SW 1271 (cell line): ENCODE data around the gene TMEM270.

Experiments
- DNase-seq, 2 experiments: peaks; one replicate each; lab custom pipeline; 2025; lab: John Stamatoyannopoulos, UW

TMEM270 gene

DNA sequence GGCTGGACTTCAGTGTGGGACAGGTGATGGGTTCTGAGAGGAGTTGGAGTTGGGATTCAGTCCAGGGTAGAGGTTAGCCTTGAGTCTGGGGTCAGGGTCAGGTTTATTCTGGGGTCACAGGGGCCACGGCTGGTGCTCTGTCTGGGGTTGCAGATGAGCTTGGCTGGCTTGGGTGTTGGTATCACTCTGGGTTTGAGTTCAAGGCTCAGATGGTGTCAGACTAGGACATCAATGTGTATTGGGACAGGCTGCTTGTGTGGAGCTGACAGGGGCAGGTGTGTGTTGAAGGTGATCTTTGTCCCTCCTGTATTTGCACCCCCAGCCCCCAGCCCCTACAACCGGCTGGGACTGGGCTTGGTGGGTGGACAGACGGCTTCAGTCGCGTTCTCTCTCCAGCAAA, 26.8 kb downstream of the TMEM270 start:
- no peak for DNase-seq

DNA sequence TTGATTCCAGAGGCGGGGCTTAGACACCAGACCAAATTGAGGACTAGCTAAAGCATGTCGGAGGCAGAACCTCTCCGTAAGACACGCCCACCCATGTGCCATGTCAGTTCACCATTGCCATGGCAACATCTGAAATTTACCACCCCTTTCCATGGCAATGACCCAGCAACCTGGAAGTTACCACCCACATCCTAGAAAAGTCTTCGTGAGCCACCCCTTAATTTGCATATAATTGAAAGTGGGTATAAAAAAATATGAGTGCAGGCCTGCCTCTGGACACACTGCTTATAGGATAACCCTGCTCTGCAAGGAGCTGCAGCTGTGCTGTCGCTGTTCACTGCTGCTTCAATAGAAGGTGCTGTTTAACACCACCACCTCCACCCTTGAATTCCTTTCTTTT, 28.0 kb downstream of the TMEM270 start:
- no peak for DNase-seq

DNA sequence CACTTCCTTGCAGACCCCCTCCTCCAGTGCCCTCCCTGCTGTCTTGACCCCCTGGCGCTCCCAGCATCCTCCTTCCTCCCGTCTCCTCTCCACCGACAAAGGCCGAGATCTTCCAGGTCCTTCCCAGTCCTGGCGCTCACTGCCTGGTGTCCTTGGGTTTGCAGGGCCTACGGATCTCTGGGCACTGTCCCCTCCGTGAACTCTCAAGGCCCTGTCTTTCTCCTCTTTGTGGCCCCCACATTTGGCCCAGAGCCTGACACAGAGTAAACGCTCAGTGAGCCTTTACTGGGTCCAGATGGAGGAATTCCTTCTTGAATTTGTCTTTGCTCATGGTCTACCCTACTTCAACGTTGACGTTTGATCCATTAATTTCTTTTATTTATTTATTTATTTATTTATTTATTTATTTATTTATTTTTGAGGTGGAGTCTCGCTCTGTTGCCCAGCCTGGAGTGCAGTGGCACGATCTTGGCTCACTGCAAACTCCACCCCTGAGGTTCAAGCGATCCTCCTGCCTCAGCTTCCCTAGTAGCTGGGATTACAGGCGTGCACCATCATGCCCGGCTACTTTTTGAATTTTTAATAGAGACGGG, 29.7 kb downstream of the TMEM270 start:
- no peak for DNase-seq

DNA sequence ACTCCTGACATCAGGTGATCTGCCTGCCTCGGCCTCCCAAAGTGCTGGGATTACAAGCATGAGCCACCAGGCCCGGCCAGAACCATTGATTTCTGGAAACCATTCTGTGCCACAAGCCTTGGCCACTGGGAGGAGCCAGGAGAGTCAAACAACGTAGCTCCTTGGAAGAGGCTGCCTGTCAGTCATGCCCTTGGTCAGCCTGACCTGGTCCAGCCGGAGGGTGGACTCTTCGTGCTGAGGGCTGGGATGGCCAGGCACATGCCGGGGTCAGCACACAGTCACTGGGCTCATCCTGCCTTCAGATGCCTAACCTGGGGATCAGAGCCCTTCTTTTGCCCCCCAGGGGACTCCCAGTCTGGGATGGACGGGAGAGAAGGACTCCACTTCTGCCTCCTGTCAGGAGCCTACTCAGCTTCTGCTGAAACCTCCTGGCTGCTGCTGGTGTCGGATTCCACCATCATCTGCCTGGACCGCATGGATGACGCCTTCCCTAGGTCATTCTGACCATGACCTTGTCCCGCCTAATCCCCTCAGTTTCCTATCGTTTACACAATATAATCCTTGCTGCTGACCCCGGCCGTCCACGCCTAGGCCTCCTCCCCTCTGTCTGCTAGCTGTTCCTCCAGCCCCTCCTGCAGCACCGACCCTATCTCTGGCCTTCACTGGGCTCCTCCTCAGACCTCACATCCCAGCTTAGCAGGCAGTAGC, 30.4 kb downstream of the TMEM270 start:
- DNase-seq, result peak in 1 of 2 experiments; percentile 11

DNA sequence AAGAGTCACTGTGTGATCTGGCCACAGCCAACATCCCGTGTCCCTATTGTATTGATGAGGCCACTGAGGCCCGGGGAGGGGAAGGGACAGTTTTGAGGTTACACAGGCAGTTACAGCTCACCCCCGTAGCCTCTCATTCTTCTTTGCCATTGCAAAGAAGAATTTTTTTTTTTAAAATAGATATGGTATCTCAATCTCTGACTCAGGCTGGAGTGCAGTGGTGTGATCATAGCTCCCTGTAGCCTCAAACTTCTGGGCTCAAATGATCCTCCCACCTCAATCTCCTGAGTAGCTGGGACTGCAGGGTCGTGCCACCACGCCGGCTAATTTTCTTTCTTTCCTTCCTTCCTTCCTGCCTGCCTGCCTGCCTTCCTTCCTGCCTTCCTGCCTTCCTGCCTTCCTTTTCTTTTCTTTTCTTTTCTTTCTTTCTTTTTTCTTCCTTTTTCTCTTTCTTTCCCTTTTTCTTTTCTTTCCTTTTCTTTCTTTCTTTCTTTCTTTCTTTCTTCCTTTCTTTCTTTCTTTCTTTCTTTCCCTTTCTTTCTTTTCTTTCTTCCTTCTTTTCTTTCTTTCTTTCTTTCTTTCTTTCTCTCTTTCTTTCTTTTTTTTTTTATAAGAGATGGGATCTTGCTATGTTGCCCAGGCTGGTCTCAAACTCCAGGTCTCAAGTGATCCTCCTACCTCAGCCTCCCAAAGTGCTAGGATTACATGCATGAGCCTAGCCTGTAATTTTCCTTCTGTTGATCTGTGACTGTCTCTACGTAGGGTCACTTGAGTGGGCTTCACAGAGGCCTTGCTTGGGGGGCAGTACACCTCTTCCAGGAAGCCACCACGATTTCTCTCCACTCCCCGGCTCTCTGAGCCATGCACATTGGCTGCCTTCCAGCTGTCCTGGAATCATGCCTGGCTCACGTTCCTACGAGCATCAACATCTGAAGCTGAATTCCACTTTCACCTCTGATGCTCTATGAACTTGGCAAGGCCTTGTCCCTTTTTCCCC, 31.3 kb downstream of the TMEM270 start:
- DNase-seq, result no peak

DNA sequence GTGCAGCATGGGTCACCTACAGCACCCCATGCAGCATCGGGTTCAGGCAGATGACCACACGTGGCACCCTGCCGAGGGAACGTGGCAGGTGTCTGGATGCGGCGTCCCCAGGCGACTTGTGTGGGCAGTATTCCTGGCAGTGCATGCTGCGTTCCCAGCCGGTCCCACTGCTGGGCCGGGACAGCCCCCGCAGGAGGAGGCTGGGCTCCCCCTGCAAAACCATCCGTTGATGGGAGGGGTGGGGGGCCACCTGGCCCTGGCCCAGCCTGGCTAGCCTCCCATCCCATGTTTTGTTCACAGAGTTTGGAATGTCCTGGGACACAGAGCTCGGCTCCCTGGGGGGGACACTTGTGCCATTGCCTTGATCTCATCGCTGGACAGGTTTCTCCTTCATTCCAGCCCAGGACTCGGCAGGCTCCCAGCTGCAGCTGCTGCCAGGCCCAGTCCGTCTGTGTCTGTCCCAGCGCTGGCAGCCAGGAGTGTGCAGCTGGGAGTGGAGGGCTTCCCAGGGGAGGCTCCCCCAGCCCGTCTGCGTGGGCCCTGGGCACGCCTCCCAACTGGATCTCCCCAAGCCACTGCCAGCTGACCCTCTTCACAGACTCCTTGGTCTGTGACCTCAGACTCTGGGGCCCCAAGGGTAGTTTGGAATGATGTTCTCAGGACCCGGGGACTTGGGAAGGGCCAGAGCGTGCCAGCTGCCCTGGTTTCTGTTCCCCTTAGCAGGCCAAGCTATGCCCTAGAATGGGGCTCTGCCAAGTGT, 32.6 kb downstream of the TMEM270 start:
- DNase-seq, result no peak

DNA sequence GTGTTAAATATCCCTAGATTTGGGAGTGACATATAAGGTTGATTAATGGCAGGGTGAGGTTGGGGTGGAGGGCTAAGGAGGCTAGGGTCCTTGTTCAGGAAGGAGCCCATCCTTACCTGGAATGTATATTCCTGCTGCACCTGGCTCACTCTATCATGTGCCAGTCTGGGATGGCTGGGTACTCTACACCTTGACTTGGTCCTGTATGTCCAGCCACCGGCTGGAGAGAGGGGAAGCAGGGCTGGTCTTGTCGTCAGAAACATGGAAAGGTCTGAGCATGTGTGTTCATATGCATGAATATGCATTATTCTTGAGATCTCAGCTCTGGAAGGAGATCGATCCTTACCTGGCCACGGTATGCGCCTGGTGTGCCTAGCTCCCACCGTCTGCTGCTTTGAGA, 33.2 kb downstream of the TMEM270 start:
- DNase-seq, result no peak

DNA sequence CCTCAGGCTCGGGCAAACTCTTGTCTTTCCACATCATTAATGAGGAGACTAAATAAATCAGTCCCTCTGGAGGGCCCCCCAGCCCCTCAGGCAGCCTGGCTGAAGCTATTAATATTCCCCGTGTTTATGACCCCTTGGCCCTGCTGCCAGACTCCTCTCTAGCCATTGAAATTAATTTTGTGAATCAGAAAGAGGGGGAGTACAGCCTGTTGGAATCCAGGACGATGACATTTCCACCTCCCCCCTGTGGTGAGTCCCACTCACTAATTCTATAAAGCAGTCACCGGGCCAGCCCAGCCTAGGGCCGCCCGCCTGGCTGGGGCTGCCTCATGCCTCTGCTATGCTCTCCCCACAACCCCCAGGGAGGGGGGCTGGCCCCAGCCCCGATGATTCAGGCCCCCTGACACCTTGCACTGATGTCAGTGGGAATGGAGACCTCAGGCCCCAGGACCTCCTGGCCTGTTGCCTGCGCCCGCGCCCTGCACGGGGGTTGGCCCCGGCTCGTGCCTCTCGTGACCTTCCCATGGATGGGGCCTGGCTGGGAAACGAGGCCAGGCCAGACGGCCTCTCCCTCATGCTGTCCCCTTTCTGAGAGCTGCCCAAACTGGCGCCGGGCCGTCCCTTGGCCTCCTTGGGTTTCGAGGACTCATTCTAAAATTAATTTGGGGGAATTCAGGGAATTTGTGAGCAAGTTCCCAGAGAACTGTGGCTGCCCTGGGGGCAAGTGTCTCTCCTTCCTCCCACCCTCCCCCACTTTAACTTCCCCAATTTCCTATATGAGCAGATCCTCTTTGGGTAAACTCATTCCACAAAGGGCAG, 34.0 kb downstream of the TMEM270 start:
- DNase-seq, result no peak

DNA sequence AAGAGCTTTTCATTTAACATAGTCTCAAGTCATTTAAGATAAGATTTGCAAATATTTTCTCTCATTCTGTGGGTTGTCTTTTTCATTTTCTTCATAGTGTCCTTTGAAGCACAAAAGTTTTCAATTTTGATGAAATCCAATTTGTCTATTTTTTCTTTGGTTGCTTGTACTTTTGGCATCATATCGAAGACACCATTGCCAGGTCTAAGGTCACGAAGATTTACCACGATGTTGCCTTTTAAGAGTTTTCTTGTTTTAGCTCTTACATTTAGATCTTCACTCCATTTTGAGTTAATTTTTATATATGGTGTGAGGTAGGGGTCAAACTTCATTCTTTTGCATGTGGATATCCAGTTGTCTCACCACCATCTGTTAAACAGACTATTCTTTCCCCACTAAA, 34.7 kb downstream of the TMEM270 start:
- DNase-seq, result no peak

DNA sequence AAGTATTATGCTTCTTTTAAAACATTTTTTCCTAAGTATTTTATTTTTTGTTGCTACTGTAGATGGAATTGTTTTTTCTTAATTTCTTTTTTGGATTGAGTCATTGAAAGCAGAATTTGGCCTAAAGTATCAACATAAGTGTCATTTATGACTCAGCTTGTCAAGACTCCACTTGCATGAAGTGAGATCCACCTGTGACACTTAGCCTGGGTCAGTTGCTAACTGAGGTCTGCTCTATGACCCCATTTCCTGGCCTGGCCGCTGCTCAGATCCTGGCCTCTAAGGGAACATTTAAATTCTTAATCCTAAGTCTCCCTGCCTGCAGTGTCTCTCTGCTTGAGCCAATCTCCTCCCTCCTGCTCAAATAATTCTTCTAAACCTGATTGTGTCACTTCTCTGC, 35.5 kb downstream of the TMEM270 start:
- no peak for DNase-seq

DNA sequence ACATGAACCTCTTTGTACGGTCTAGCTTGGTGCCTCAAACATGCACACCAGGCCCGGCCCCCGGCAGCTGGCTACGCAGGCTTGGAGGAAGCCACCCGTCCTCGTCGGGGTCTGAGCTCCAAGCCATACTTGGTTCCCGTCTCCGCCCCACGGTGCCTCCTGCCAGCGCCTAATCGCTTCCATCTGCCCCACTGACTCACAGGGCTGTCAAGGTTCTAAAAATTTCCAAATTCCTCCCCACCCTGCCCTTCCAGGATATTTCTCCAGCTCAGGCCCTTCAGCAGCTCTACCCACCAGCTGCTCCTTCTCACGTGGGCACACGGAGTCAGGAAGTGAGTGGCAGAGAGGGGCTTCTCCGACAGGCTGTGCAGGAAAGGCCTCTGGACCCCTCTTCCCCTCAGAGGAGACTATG, 38.8 kb downstream of the TMEM270 start:
- DNase-seq, result no peak

DNA sequence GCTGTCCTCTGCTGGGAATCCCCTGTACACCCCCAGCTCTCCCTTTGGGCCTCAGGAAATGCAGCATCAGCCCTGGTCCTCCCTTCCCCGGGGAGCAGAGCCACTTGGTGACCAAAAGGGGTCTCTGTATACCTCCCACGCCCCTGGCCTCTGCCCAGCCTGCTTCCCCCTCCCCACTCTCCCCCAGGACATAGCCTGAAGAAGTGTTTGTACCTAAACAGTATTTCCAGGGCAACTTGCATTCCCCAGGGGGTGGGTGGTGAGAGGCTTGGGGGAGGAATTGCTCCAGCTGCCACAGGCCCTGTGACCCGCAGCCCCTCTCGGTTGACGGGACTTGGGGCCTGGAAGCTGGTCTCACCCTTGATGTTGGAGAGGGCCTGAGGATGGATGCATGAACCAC, 39.3 kb downstream of the TMEM270 start:
- DNase-seq, result no peak

DNA sequence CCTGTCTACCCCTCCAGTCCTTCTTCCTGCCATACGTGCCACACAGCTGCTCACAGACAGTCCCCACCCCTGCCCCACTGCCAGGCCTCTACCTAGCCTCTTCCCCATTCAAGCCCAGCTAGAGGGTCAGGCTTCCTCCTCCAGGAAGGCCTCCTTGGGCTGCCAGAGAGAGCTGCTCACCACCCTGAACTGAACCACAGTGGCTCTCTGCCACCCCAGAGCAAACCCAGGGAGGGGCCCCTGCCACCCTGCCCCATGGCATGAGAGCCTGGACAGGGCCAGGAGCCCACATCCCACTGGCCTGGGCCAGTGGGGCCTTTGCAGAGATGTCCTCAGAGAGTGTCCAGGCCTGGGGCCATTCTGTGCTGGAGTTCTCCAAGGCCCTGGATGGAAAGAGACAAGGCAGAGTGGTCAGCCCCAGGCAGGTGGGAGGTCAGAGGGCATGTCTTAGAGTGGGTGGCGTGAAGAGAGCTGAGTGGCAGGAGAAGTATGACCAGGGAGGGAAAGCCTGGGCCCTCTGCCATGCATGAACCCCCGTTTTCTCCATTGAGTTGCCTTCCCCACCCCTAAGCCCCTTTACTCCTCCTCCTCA, 40.4 kb downstream of the TMEM270 start:
- no peak for DNase-seq

DNA sequence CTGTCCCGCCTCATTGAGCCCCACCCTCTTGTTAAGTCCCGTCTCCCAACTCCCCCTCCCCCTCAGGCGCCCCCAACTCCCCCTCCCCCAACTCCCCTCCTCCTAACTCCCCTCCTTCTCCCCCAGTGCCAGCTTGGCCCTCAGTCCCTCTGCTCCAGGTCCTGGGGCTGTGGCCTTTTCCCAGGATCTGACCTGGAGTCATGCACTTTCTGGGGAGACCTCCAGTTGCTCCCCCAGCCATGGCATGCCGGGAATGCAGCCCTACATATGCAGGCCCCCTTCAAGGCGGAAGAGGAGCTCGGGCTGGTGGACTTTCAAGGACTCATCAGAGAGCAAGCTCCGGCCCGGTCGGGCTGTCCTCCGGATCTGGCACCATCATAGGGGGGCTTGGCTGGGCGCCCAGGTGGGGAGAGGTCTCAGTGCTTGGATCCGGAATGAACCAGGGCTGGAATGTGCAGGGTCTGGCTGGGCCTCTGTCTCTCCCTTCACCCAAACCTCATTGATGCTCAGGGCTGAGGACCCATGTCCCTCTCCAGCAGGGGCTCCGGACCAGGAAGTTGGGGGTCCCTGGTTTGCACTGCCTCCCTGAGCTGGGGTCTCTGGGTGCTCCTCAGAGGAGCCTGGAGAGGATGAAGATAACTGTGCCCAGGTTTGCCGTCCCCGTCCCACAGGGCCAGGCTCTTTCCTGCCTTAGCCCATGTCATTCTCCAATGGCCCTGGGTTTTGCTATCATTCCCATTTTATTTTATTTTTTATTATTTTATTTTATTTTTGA, 41.1 kb downstream of the TMEM270 start:
- no peak for DNase-seq

DNA sequence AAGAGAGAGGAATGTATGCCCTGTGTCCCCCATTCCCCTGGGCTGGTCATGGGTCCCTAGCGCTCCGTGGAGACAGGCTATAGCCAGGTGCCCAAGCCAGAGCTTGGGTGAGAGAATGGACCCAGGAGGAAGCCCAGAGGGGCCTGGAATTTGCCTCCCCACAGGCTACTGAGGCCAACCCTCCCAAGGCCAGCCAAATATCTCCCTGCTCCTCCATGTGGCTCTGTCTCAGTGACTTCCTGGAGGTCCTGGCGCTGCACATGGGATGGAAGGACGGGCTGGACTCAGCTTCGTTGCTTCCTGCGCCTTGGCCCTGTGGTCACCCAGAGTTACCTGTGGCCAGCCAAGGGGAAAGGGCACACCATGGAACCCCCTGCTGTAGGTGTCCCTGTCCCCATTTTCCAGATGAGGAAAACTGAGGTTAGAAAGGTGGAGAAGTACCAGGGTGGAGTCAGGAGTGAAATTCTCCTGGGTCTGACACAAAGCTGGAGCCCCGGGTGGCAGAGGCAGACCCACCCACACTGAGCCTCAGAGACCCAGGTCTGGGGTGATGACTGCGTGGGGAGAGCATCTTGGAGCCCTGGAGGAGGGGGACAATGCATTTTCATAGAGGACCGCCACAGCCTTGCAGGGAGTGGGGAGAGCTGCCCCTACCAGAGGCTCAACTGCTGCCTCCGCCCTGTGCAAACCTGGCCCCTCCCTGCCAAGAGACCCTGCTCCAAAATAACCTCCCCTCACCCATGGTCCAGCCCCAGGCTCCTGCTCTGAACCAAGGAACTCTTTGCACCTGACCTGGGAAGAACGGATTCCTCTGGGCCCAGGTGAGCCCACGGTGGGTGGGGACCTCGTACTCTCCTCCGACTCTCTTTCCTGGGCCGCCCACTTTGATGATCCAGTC, 42.6 kb downstream of the TMEM270 start:
- no peak for DNase-seq

DNA sequence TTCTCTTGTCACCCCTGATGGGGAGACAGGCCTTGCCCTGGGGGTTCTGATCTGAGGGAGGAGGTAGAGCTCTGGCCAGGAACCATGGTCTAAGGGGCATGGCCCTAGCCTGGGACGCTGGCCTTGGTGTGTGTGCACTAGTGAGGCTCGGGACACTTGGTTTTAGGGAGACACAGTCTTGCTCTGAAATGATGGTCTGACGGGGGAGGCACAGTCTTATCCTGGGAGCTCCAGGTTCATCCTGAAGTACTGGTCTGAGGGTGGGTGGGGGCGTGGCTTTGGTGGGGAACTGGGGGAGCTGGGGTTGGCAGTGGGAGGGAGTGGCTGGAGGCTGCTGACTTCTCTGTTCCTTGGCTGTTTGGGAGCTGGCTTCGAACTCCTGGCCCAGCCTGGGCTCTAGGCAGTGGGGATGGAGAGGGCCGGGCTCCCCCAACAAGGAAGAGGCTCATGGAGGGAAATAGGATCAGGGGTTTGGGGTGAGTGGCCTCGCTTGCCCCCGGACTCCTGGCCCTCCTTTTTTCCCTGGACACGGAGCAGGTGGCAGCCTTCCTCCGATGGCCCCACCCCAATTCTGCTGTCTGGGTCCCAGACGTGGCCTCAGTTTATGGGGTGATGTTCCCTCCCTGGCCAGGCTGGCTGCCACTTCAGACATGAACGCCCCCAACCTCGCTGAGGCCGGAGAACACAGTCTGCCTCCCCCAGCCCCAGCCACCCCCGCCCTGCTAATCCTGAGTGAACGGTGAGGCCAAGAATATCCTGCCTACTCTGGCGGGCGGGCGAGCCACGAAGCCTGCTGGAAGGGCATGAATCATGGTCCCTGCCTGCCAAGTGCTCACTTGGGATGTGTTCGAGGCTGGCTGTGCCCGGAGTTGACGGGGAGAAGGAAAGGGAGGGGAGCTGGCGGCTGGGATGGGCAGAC, 43.5 kb downstream of the TMEM270 start:
- DNase-seq, result no peak

DNA sequence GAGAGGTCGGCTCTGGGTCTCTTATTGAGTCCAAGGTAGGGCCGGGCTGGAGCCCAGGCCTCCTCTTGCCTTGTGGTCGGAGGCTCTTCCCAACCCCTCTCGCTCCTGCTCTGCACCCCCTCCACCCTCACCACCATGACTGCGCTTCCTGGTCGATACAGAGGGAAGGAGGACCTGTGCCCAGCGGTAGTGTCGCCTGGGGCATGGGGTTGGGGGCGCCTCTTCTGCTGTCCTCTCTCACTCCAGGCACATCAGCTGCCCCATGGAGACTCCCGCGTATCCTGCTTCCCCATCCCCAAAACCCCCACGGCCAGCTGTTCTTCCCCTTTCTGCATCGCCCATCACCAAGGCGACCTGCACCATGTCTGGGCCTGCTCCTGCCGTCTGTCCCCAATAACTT, 44.4 kb downstream of the TMEM270 start:
- no peak for DNase-seq

DNA sequence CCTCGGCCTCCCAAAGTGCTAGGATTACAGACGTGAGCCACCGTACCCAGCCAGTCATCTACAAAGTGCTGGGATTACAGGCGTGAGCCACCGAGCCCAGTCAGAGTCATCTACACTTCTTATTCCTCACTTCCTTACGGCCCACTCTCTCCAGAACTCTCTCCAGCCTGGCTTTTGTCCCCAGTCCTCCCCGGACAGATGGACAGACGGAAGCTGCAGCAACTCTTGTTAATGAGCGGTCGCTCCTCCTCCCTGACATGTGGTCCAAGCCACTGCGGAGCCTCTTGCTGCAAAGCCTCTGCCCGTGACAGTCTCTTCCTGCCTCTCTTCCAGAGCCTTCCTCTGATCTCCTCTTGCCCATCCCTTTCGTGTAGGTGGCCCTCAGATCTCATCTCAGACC, 45.9 kb downstream of the TMEM270 start:
- no peak for DNase-seq
